Esophagus muscularis mucosa (tissue), 4 donors: ENCODE results near the gene KATNAL1. TPM values are rescaled to one million over a fixed set of nuclear protein-coding genes. Genes with fewer than 3 reads are reported as not detected.
"Not testable (repeated sequence)": the region's sequence is repeated elsewhere in the genome, so short reads cannot be mapped to it uniquely, and the experiment has no call there.

Experiments used
- DNase-seq: peaks from one replicate; pipeline ENCODE4 v3.0.0-alpha.2; 2017; ENCODE audit errors: extremely low spot score
- H3K27ac ChIP-seq, 4 donors: fragments of 200-600 bp; sonication (generic); replicated peaks in 1 of 4; 1 replicate in 3 of 4; 2 replicates in 1 of 4; pipeline ENCODE4 v1.5.1; 2016 to 2019; ENCODE audit warnings: mild to moderate bottlenecking in 1 of 4
- H3K27me3 ChIP-seq, 4 donors: fragments of 200-600 bp; sonication (generic); one replicate each; pipeline versions ENCODE4 v1.5.1 to v1.6.0; 2016 to 2019
- H3K36me3 ChIP-seq, 4 donors: fragments of 200-600 bp; sonication (generic); one replicate each; pipeline ENCODE4 v1.5.1; 2016 to 2019
- H3K4me1 ChIP-seq, 4 donors: fragments of 200-600 bp; sonication (generic); one replicate each; pipeline ENCODE4 v1.5.1; 2016 to 2019
- H3K4me3 ChIP-seq, 4 donors: fragments of 200-600 bp; sonication (generic); 1 replicate in 2 of 4; 2 replicates in 2 of 4; pipeline ENCODE4 v1.5.1; 2016 to 2019; ENCODE audit warnings: mild to moderate bottlenecking in 4 of 4, moderate library complexity in 1 of 4
- H3K9me3 ChIP-seq, 4 donors: fragments of 200-600 bp; sonication (generic); 1 replicate in 3 of 4; 2 replicates in 1 of 4; pipeline ENCODE4 v1.5.1; 2016 to 2019
- CTCF ChIP-seq, 3 experiments: fragments of 200-600 bp in 2 of 3; fragments of 450-650 bp in 1 of 3; sonication (generic) in 2 of 3; IDR thresholded peaks; one replicate each; pipeline ENCODE4 v1.5.1; 2017 to 2019; ENCODE audit warnings: antibody characterized with exemption in 3 of 3, mild to moderate bottlenecking in 2 of 3, moderate library complexity in 1 of 3
- EP300 ChIP-seq: sonication (generic); formaldehyde crosslinking; IDR thresholded peaks from one replicate; pipeline ENCODE4 v1.6.1; 2017; ENCODE audit warnings: antibody characterized with exemption
- POLR2A ChIP-seq: fragments of 450-650 bp; IDR thresholded peaks from one replicate; pipeline ENCODE4 v1.6.1; 2017; ENCODE audit warnings: antibody characterized with exemption, moderate library complexity, mild to moderate bottlenecking, low read depth
- POLR2AphosphoS5 ChIP-seq, 2 donors: sonication (generic); formaldehyde crosslinking; IDR thresholded peaks; one replicate each; pipeline ENCODE4 v1.6.1; 2017; ENCODE audit warnings: antibody characterized with exemption in 2 of 2
- WGBS: methylation state at CpG from one replicate; pipeline ENCODE4 v1.1.5; 2018; 5-methylcytosine and 5-hydroxymethylcytosine counted together
- intact Hi-C: fragments of 100-400 bp; cut with DNase I; formaldehyde crosslinking; loops from one replicate; pipeline ENCODE4 v1.15.1; 2023
- total RNA-seq, 4 donors: library from RNA; depleted of rRNA; stranded (reverse); fragments of >200 nt; gene quantifications; one replicate each; pipeline versions ENCODE4 v1.1.0 to v1.2.1, GENCODE V29; 2016

KATNAL1 gene
- total RNA-seq, 4 donors from 2014 or later, result 30.6 to 43.0 (median 40.0) TPM

GRCh38 chr13:30295116-30295515 lies 12.2 kb downstream of the KATNAL1 start:
- 94% methylated on average over 2 of the region's 2 CpGs for WGBS
- no peaks in the 10 kb centered on the region for H3K9me3 ChIP-seq
- intact Hi-C loops, result no loop called here

GRCh38 chr13:30294004-30294403 lies 13.3 kb downstream of the KATNAL1 start:
- H3K4me1 ChIP-seq, result peaks cover 15 to 40% (median 40%) of the 10 kb centered on the region in 4 donors
- H3K4me3 ChIP-seq, result no peak overlapping the region
- H3K9me3 ChIP-seq, result no peaks in the 10 kb centered on the region
- WGBS, result 52% methylated on average over 3 of the region's 3 CpGs
- no peaks in the 10 kb centered on the region for H3K36me3 ChIP-seq
- no peaks in the 10 kb centered on the region for H3K27me3 ChIP-seq
- intact Hi-C loops, result no loop called here
- no peak for DNase-seq
- TF ChIP-seq CTCF (IDR thresholded peaks at IDR 0.05), result no peak
- TF ChIP-seq POLR2AphosphoS5 (IDR thresholded peaks at IDR 0.05), result no peak
- TF ChIP-seq EP300, result no peak
- no peak for TF ChIP-seq POLR2A
- H3K27ac ChIP-seq, result no peak overlapping the region

More at GRCh38 chr13:30295116-30295515, 12.2 kb downstream of the KATNAL1 start:
- no peak for DNase-seq
- Histone ChIP-seq H3K4me1 (peaks cover 8 to 37% (median 33%) of the 10 kb centered on the region in 4 donors), H3K36me3 (no peaks in the 10 kb centered on the region), H3K4me3 (no peak overlapping the region), H3K27ac (no peak overlapping the region), H3K27me3 (no peaks in the 10 kb centered on the region)
- no peak for TF ChIP-seq CTCF (IDR thresholded peaks at IDR 0.05)
- no peak for TF ChIP-seq POLR2AphosphoS5 (IDR thresholded peaks at IDR 0.05)
- TF ChIP-seq EP300, result no peak
- no peak for TF ChIP-seq POLR2A

- H3K4me1 ChIP-seq, result peaks cover 15 to 57% (median 49%) of the 10 kb centered on the region in 4 donors
- intact Hi-C loops, result no loop called here
Observed at GRCh38 chr13:30292325-30292724, 15.0 kb downstream of the KATNAL1 start.

GRCh38 chr13:30290812-30291436 lies 16.4 kb downstream of the KATNAL1 start:
- TF ChIP-seq CTCF (IDR thresholded peaks at IDR 0.05), result no peak
- no peak for TF ChIP-seq POLR2A
- no peak for TF ChIP-seq POLR2AphosphoS5 (IDR thresholded peaks at IDR 0.05)
- TF ChIP-seq EP300, result no peak
- Histone ChIP-seq H3K9me3 (no peaks in the 10 kb centered on the region), H3K4me1 (peaks cover 15 to 67% (median 54%) of the 10 kb centered on the region in 4 donors), H3K27me3 (no peaks in the 10 kb centered on the region), H3K36me3 (no peaks in the 10 kb centered on the region), H3K4me3 (no peak overlapping the region), H3K27ac (no peak overlapping the region)
- intact Hi-C loops, result no loop called here
- DNase-seq, result no peak
- WGBS, result 89% methylated on average over 4 of the region's 4 CpGs

More at GRCh38 chr13:30292325-30292724, 15.0 kb downstream of the KATNAL1 start:
- Histone ChIP-seq H3K9me3 (no peaks in the 10 kb centered on the region), H3K4me3 (no peak overlapping the region), H3K27ac (no peak overlapping the region), H3K36me3 (no peaks in the 10 kb centered on the region), H3K27me3 (no peaks in the 10 kb centered on the region)
- DNase-seq, result no peak
- TF ChIP-seq POLR2A, result no peak
- no peak for TF ChIP-seq EP300
- no peak for TF ChIP-seq POLR2AphosphoS5 (IDR thresholded peaks at IDR 0.05)
- no peak for TF ChIP-seq CTCF (IDR thresholded peaks at IDR 0.05)

GRCh38 chr13:30289533-30289932 lies 17.8 kb downstream of the KATNAL1 start:
- Histone ChIP-seq H3K9me3 (no peaks in the 10 kb centered on the region), H3K36me3 (no peaks in the 10 kb centered on the region), H3K27ac (no peak overlapping the region), H3K4me1 (peaks cover 12 to 70% (median 47%) of the 10 kb centered on the region in 4 donors), H3K4me3 (no peak overlapping the region), H3K27me3 (no peaks in the 10 kb centered on the region)
- no peak for DNase-seq
- no peak for TF ChIP-seq POLR2A
- no peak for TF ChIP-seq EP300
- no peak for TF ChIP-seq POLR2AphosphoS5 (IDR thresholded peaks at IDR 0.05)
- no peak for TF ChIP-seq CTCF (IDR thresholded peaks at IDR 0.05)
- intact Hi-C loops, result no loop called here

GRCh38 chr13:30286059-30286458 lies 21.3 kb downstream of the KATNAL1 start:
- DNase-seq, H3K27ac ChIP-seq, H3K4me3 ChIP-seq, H3K27me3 ChIP-seq, H3K9me3 ChIP-seq, intact Hi-C loops: not testable (repeated sequence)
- Histone ChIP-seq H3K4me1 (peaks cover 10 to 50% (median 33%) of the 10 kb centered on the region in 4 donors), H3K36me3 (peaks cover 0 to 18% (median 7%) of the 10 kb centered on the region in 4 donors)
- WGBS, result 97% methylated on average over 2 of the region's 2 CpGs
